ENCODE data around the gene NLK.

GRCh38 chr17:28069061-28069460 lies 26.6 kb downstream of the NLK start:
- no peak for TF ChIP-seq CTCF (conservative IDR thresholded peaks at IDR 0.05; ENCODE audit: low read length)
- TF ChIP-seq EZH2phosphoT487 (IDR thresholded peaks at IDR 0.05; ENCODE audit: borderline replicate concordance, low read depth, low read length): no peak

Measured in OCI-LY7 (cell line).